H1 (cell line): ENCODE measurements around the gene PTS. TPM values are rescaled to one million over a fixed set of nuclear protein-coding genes. Genes with fewer than 3 reads are reported as not detected.
"Not testable (repeated sequence)": the region's sequence is repeated elsewhere in the genome, so short reads cannot be mapped to it uniquely, and the experiment has no call there.

Source experiments
- CTCF ChIA-PET: fragments of 300-600 bp; sonication (Branson Sonifier 250); formaldehyde crosslinking; loops from one replicate; lab custom pipeline; 2021; ENCODE audit not compliant: partially characterized antibody; lab: Charles Lee
- POLR2A ChIA-PET: fragments of 300-600 bp; sonication (Branson Sonifier 250); formaldehyde crosslinking; loops from one replicate; lab custom pipeline; 2021; ENCODE audit warnings: inconsistent platforms; ENCODE audit not compliant: partially characterized antibody; lab: Charles Lee
- DNase-seq, 2 experiments: peaks; one replicate each; pipeline versions ENCODE4 v3.0.0 to v3.0.0-alpha.2; 2010 to 2022; ENCODE audit warnings: low spot score in 2 of 2, low read depth in 1 of 2, mixed read lengths in 1 of 2
- FAIRE-seq: peaks from 2 replicates; lab custom pipeline; 2011; peaks lifted over from hg19 to GRCh38; lab: Jason Lieb, UNC
- H2AFZ ChIP-seq: 2 replicates; pipeline ENCODE4 v1.8.1; 2012; ENCODE audit warnings: low read length, inconsistent platforms
- H2AK5ac ChIP-seq: 2 replicates; pipeline ENCODE4 v1.6.1; 2013; ENCODE audit warnings: low read depth, low read length
- H2BK120ac ChIP-seq: replicated peaks from 2 replicates; pipeline ENCODE3; 2013; ENCODE audit warnings: low read depth, low read length, inconsistent platforms
- H2BK12ac ChIP-seq: 2 replicates; pipeline ENCODE4 v1.6.1; 2013; ENCODE audit warnings: low read depth, low read length
- H2BK15ac ChIP-seq: 2 replicates; pipeline ENCODE4 v1.6.1; 2013; ENCODE audit warnings: low read length
- H2BK20ac ChIP-seq: 2 replicates; pipeline ENCODE4 v1.6.1; 2013; ENCODE audit warnings: low read length
- H2BK5ac ChIP-seq: 2 replicates; pipeline ENCODE4 v1.6.1; 2013; ENCODE audit warnings: low read depth, low read length
- H3K14ac ChIP-seq: 2 replicates; pipeline ENCODE4 v1.6.1; 2013; ENCODE audit warnings: inconsistent platforms; ENCODE audit not compliant: insufficient read length
- H3K18ac ChIP-seq: 2 replicates; pipeline ENCODE4 v1.6.1; 2013; ENCODE audit warnings: low read length; ENCODE audit errors: extremely low read depth
- H3K23ac ChIP-seq: 2 replicates; pipeline ENCODE4 v1.6.1; 2013; ENCODE audit warnings: inconsistent platforms; ENCODE audit not compliant: insufficient read length
- H3K23me2 ChIP-seq: 2 replicates; pipeline ENCODE4 v1.6.1; 2013; ENCODE audit warnings: low read depth, low read length
- H3K27ac ChIP-seq: 2 replicates; pipeline ENCODE4 v1.6.1; 2011; ENCODE audit warnings: low read depth, low read length, inconsistent platforms
- H3K27me3 ChIP-seq, 4 experiments: replicated peaks in 1 of 4; 1 replicate in 1 of 4; 2 replicates in 3 of 4; pipeline versions ENCODE4 v1.6.1 to v1.8.1; 2011 to 2013; ENCODE audit warnings: low read length in 3 of 4, mild to moderate bottlenecking in 3 of 4, inconsistent platforms in 2 of 4, mixed read lengths in 2 of 4, moderate library complexity in 1 of 4; ENCODE audit not compliant: control insufficient read depth in 3 of 4, insufficient read depth in 3 of 4; ENCODE audit errors: extremely low read depth in 1 of 4
- H3K36me3 ChIP-seq, 4 experiments: 2 replicates each; pipeline versions ENCODE4 v1.6.1 to v1.8.1; 2011 to 2013; ENCODE audit warnings: mild to moderate bottlenecking in 4 of 4, low read length in 3 of 4, moderate library complexity in 2 of 4, control low read depth in 1 of 4, inconsistent platforms in 1 of 4; ENCODE audit not compliant: insufficient read depth in 4 of 4, control insufficient read depth in 2 of 4
- H3K4ac ChIP-seq: replicated peaks from 2 replicates; pipeline ENCODE3; 2013; ENCODE audit warnings: low read length, low read depth, mixed read lengths, inconsistent platforms; ENCODE audit not compliant: insufficient read length
- H3K4me1 ChIP-seq, 4 experiments: replicated peaks in 1 of 4; 1 replicate in 1 of 4; 2 replicates in 3 of 4; pipeline versions ENCODE4 v1.6.1 to v1.8.1; 2011 to 2013; ENCODE audit warnings: low read length in 3 of 4, inconsistent platforms in 2 of 4, mixed read lengths in 1 of 4; ENCODE audit not compliant: insufficient read depth in 4 of 4, control insufficient read depth in 3 of 4
- H3K4me2 ChIP-seq, 2 experiments: 2 replicates each; pipeline versions ENCODE4 v1.6.1 to v1.8.1; 2011 to 2013; ENCODE audit warnings: low read depth in 2 of 2, low read length in 2 of 2, control low read depth in 1 of 2, inconsistent platforms in 1 of 2, mild to moderate bottlenecking in 1 of 2; ENCODE audit not compliant: insufficient read depth in 1 of 2
- H3K4me3 ChIP-seq, 4 experiments: fragments of 200-600, 300-600 bp in 1 of 4; sonication (generic), shearing (Covaris generic), sonication (Bioruptor Twin) in 1 of 4; 2 replicates each; pipeline versions ENCODE4 v1.5.1 to v1.8.1; 2011 to 2016; ENCODE audit warnings: low read length in 4 of 4, low read depth in 3 of 4, control low read depth in 2 of 4, inconsistent platforms in 2 of 4, mild to moderate bottlenecking in 2 of 4, mixed read lengths in 1 of 4, moderate library complexity in 1 of 4; ENCODE audit not compliant: insufficient read depth in 2 of 4; ENCODE audit errors: extremely low read depth in 1 of 4
- H3K56ac ChIP-seq: replicated peaks from 2 replicates; pipeline ENCODE3; 2013; ENCODE audit warnings: low read depth, mild to moderate bottlenecking, mixed read lengths, low read length, inconsistent platforms; ENCODE audit not compliant: insufficient read length
- H3K79me1 ChIP-seq: 2 replicates; pipeline ENCODE4 v1.6.1; 2013; ENCODE audit warnings: low read depth, low read length, control low read depth
- H3K79me2 ChIP-seq, 2 experiments: 2 replicates each; pipeline versions ENCODE4 v1.6.1 to v1.8.1; 2012 to 2013; ENCODE audit warnings: low read length in 2 of 2, mild to moderate bottlenecking in 2 of 2, inconsistent platforms in 1 of 2; ENCODE audit not compliant: insufficient read depth in 2 of 2, control insufficient read depth in 1 of 2
- H3K9ac ChIP-seq, 4 experiments: replicated peaks in 1 of 4; 1 replicate in 1 of 4; 2 replicates in 3 of 4; pipeline versions ENCODE4 v1.6.1 to v1.8.1; 2011 to 2013; ENCODE audit warnings: low read depth in 3 of 4, low read length in 3 of 4, control low read depth in 2 of 4, mild to moderate bottlenecking in 2 of 4, moderate library complexity in 2 of 4, inconsistent platforms in 1 of 4; ENCODE audit errors: extremely low read depth in 1 of 4
- H3K9me3 ChIP-seq, 2 experiments: 2 replicates each; pipeline versions ENCODE4 v1.6.1 to v1.8.1; 2012 to 2013; ENCODE audit warnings: mild to moderate bottlenecking in 2 of 2, moderate library complexity in 2 of 2, control low read depth in 1 of 2, inconsistent platforms in 1 of 2, low read depth in 1 of 2, low read length in 1 of 2, mixed read lengths in 1 of 2; ENCODE audit not compliant: insufficient read depth in 2 of 2
- H4K20me1 ChIP-seq, 2 experiments: replicated peaks in 1 of 2; 2 replicates each; pipeline versions ENCODE3 to v1.8.1; 2011 to 2013; ENCODE audit warnings: inconsistent platforms in 2 of 2, low read length in 2 of 2, mild to moderate bottlenecking in 1 of 2; ENCODE audit not compliant: insufficient read depth in 2 of 2, control insufficient read depth in 1 of 2
- H4K5ac ChIP-seq: 2 replicates; pipeline ENCODE4 v1.6.1; 2013; ENCODE audit warnings: low read length, low read depth, mixed read lengths, inconsistent platforms; ENCODE audit not compliant: insufficient read length
- H4K8ac ChIP-seq: 2 replicates; pipeline ENCODE4 v1.8.0; 2013; ENCODE audit warnings: mild to moderate bottlenecking, moderate library complexity, low read length, inconsistent platforms; ENCODE audit not compliant: insufficient read depth; ENCODE audit errors: extremely low read depth
- H4K91ac ChIP-seq: replicated peaks from 2 replicates; pipeline ENCODE3; 2013; ENCODE audit warnings: low read length, mixed read lengths, inconsistent platforms; ENCODE audit not compliant: insufficient read length
- WGBS, 2 experiments: shearing (Covaris generic) in 1 of 2; methylation state at CpG; one replicate each; pipeline versions ENCODE4 v1.1.6 to v1.1.7; 2013 to 2015; ENCODE audit warnings: low lambda C conversion rate in 2 of 2, mixed read lengths in 2 of 2, inconsistent platforms in 1 of 2, low coverage in 1 of 2, missing lambda C conversion rate in 1 of 2; ENCODE audit not compliant: insufficient replicate concordance in 2 of 2, insufficient coverage in 1 of 2, insufficient read length in 1 of 2; ENCODE audit errors: extremely low coverage in 1 of 2, missing lambda C conversion rate in 1 of 2; 5-methylcytosine and 5-hydroxymethylcytosine counted together
- polyA plus RNA-seq, 7 experiments: library from polyadenylated mRNA; depleted of rRNA in 3 of 7; stranded (reverse) in 5 of 7; unstranded in 2 of 7; fragments of >200 nt in 5 of 7; fragments of 200-250 nt in 2 of 7; gene quantifications; 1 replicate in 5 of 7; 2 replicates in 1 of 7; 4 replicates in 1 of 7; pipeline versions ENCODE4 v1.2.1 to v1.2.3, GENCODE V29; 2011 to 2013; ENCODE audit warnings: missing spikeins in 2 of 7, mixed read lengths in 2 of 7
- total RNA-seq: library from RNA; stranded (reverse); fragmentation: NEBNext Ultra II Directional; extraction: Animal tissue kit (Norgen Biotek cat#: 25700); gene quantifications from 2 replicates; pipeline ENCODE4 v1.2.1, GENCODE V29; 2021

Gene PTS
- total and polyA plus RNA-seq, 2 of the 8 experiments (the other 6 are each of a cell fraction or from before 2014, with no cell fraction given): 18.3 to 25.9 TPM

DNA sequence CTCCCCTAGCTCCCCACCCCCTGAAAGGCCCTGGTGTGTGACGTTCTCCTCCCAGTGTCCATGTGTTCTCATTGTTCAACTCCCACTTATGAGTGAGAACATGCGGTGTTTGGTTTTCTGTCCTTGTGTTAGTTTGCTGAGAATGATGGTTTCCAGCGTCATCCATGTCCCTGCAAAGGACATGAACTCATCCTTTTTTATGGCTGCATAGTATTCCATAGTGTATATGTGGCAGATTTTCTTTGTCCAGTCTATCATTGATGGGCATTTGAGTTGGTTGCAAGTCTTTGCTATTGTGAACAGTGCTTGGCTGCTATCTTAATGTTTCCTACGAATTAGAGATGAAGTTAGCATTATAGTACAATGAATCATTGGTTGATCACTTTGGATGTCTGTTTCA lies 27.1 kb upstream of the PTS start:
- H4K5ac ChIP-seq, H3K27ac ChIP-seq, H3K9me3 ChIP-seq, H3K79me2 ChIP-seq, H3K23ac ChIP-seq, H3K27me3 ChIP-seq, DNase-seq, H2BK12ac ChIP-seq, H3K14ac ChIP-seq, H2AK5ac ChIP-seq, H3K36me3 ChIP-seq, H3K4me3 ChIP-seq, H4K8ac ChIP-seq, H3K4me1 ChIP-seq, H3K23me2 ChIP-seq, H2AFZ ChIP-seq, H3K79me1 ChIP-seq, H3K56ac ChIP-seq, H4K91ac ChIP-seq, POLR2A ChIA-PET, H2BK120ac ChIP-seq, H3K4me2 ChIP-seq, H2BK20ac ChIP-seq, FAIRE-seq, H2BK5ac ChIP-seq, H4K20me1 ChIP-seq, H3K18ac ChIP-seq, H3K4ac ChIP-seq, H2BK15ac ChIP-seq, H3K9ac ChIP-seq: not testable (repeated sequence)
- CTCF ChIA-PET: interaction anchor here (0.6 to 0.8 kb wide), 2 partner anchors 24 to 665 kb away, joined by 3 read pairs; partner anchors contain the start of gene BCO2
- WGBS, 2 experiments: 81% methylated on average over 4 of the region's 4 CpGs; no CpG with 5 or more reads in 1 of the 2 experiments
